Spleen (tissue), 11 donors: Measurements from ENCODE around the gene LEFTY2. TPM values are rescaled to one million over a fixed set of nuclear protein-coding genes. Genes with fewer than 3 reads are reported as not detected.

ENCODE experiments used
- DNase-seq: peaks from one replicate; pipeline ENCODE4 v3.0.0-alpha.2; 2020
- H3K27ac ChIP-seq, 8 donors: fragments of 200-600 bp; sonication (generic) in 7 of 8; 1 replicate in 4 of 8; 2 replicates in 4 of 8; pipeline versions ENCODE4 v1.5.0 to v1.8.0; 2016 to 2021; ENCODE audit warnings: inconsistent platforms in 4 of 8, mild to moderate bottlenecking in 4 of 8, moderate library complexity in 1 of 8
- H3K27me3 ChIP-seq, 7 donors: fragments of 200-600 bp; sonication (generic) in 6 of 7; replicated peaks in 1 of 7; 1 replicate in 4 of 7; 2 replicates in 3 of 7; pipeline versions ENCODE4 v1.5.0 to v1.8.0; 2016 to 2021; ENCODE audit warnings: inconsistent platforms in 3 of 7, mild to moderate bottlenecking in 1 of 7
- H3K36me3 ChIP-seq, 6 donors: fragments of 200-600 bp; sonication (generic) in 5 of 6; 1 replicate in 4 of 6; 2 replicates in 2 of 6; pipeline versions ENCODE4 v1.5.0 to v1.8.0; 2016 to 2021; ENCODE audit warnings: inconsistent platforms in 2 of 6
- H3K4me1 ChIP-seq, 6 donors: fragments of 200-600 bp; sonication (generic) in 5 of 6; 1 replicate in 3 of 6; 2 replicates in 3 of 6; pipeline versions ENCODE4 v1.5.0 to v1.8.0; 2016 to 2021; ENCODE audit warnings: inconsistent platforms in 3 of 6
- H3K4me3 ChIP-seq, 8 donors: fragments of 200-600 bp; sonication (generic) in 7 of 8; 1 replicate in 4 of 8; 2 replicates in 4 of 8; pipeline versions ENCODE4 v1.5.0 to v1.8.0; 2016 to 2021; ENCODE audit warnings: inconsistent platforms in 4 of 8, mild to moderate bottlenecking in 4 of 8, moderate library complexity in 2 of 8
- H3K9me3 ChIP-seq, 8 donors: fragments of 200-600 bp; sonication (generic) in 7 of 8; 1 replicate in 4 of 8; 2 replicates in 4 of 8; pipeline versions ENCODE4 v1.5.0 to v1.8.0; 2016 to 2021; ENCODE audit warnings: inconsistent platforms in 4 of 8
- POLR2A ChIP-seq, 3 donors: fragments of 450-650 bp; IDR thresholded peaks; one replicate each; pipeline ENCODE4 v1.5.1; 2017; ENCODE audit warnings: antibody characterized with exemption in 3 of 3, mild to moderate bottlenecking in 1 of 3
- POLR2AphosphoS5 ChIP-seq, 3 donors: sonication (generic); formaldehyde crosslinking; IDR thresholded peaks; one replicate each; pipeline ENCODE4 v1.5.1; 2017; ENCODE audit warnings: antibody characterized with exemption in 3 of 3
- WGBS, 5 donors: extraction: QIAGEN DNeasy Blood & Tissue Kit in 3 of 5; methylation state at CpG; one replicate each; pipeline versions ENCODE4 v1.1.5 to v1.1.7; 2013 to 2018; 5-methylcytosine and 5-hydroxymethylcytosine counted together
- intact Hi-C: fragments of 100-400 bp; cut with DNase I; formaldehyde crosslinking; loops from one replicate; pipeline ENCODE4 v1.15.0; 2023; ENCODE audit warnings: low total_unique reads
- polyA plus RNA-seq, 3 donors: library from polyadenylated mRNA; stranded (reverse); fragments of 200-250 nt; gene quantifications; one replicate each; pipeline ENCODE4 v1.2.1, GENCODE V29; 2013
- total RNA-seq, 7 donors: library from RNA; depleted of rRNA in 3 of 7; stranded (reverse); fragments of >200 nt in 3 of 7; fragmentation: NEBNext Ultra II Directional in 4 of 7; extraction: Animal tissue kit (Norgen Biotek cat#: 25700) in 4 of 7; gene quantifications; one replicate each; pipeline versions ENCODE4 v1.1.0 to v1.2.1, GENCODE V29; 2016 to 2021
- TF ChIP-seq, protein P1 (sequence below), 11 experiments: fragments of 200-600 bp in 7 of 11; fragments of 450-650 bp in 4 of 11; sonication (generic) in 4 of 11; IDR thresholded peaks in 8 of 11; conservative IDR thresholded peaks in 3 of 11; 1 replicate in 7 of 11; 2 replicates in 4 of 11; pipeline versions ENCODE4 v1.4.0 to v1.8.0; 2016 to 2021; ENCODE audit warnings: antibody characterized with exemption in 11 of 11, inconsistent platforms in 4 of 11, mild to moderate bottlenecking in 1 of 11
- donor health status: healthy with polysubstance abuse.
- donor health status: DM: no; HTN: no; CAD: no; lungs with moderate emphysema.
- donor health status: DM: no; HTN: no; CAD: no.
- donor health status: Bipolar disorder and iron deficiency.
- donor health status: healthy.
- donor health status: DM: no; HTN: no; CAD: no.
- donor health status: DM: yes; HTN: yes; CAD: no.

Gene LEFTY2
- total and polyA plus RNA-seq, 10 donors, result 0.06 to 0.65 (median 0.36) TPM; not detected in 4

DNA sequence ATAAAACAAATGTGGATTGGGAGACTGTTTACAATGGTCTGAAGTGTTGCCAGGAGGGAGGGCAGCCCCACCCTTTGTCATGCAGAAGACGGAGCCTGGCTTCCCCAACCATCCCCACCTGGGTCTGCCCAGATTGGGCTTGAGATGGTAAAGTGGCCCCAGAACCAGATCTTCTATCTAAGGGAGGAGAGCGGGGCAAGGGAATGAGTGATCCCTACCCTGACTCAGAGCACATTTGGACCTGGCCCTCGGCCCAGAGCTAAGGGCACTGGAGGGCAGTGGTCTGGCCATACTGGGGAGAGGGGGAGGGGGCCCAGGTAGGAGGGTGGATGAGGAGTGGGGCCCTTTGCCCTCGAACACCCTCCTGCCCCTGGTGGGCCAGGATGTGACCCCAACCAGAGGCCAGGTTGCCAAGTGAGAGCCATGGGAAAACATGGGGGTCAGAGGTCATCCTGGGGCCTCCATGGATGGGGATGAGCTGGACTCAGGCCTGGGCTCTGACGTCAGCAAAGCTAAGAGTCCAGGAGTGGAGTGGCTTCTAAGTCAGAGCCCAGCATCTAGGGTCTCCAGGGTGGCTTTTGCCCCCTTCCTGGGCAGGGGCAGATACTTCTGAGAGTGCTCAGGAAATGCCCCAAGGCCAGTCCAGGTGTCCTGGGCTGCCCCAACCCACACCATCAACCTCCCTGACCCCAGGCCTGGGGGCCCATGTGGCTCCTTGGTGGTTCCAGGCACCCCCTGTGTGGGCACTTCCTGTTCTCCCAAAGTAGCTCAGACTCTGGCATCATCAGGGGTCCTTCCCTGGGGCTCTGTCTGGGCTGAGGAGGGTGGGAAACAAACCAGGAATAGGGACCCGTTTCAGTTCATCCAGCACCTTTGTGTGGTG, 50.4 kb downstream of the LEFTY2 start:
- TF ChIP-seq POLR2A (IDR thresholded peaks at IDR 0.05), result no peak
- TF ChIP-seq, protein P1, sequence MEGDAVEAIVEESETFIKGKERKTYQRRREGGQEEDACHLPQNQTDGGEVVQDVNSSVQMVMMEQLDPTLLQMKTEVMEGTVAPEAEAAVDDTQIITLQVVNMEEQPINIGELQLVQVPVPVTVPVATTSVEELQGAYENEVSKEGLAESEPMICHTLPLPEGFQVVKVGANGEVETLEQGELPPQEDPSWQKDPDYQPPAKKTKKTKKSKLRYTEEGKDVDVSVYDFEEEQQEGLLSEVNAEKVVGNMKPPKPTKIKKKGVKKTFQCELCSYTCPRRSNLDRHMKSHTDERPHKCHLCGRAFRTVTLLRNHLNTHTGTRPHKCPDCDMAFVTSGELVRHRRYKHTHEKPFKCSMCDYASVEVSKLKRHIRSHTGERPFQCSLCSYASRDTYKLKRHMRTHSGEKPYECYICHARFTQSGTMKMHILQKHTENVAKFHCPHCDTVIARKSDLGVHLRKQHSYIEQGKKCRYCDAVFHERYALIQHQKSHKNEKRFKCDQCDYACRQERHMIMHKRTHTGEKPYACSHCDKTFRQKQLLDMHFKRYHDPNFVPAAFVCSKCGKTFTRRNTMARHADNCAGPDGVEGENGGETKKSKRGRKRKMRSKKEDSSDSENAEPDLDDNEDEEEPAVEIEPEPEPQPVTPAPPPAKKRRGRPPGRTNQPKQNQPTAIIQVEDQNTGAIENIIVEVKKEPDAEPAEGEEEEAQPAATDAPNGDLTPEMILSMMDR (IDR thresholded peaks at IDR 0.05 in 8 of 11, conservative IDR thresholded peaks at IDR 0.05 in 3 of 11), result no peak
- no peak for TF ChIP-seq POLR2AphosphoS5 (IDR thresholded peaks at IDR 0.05)
- DNase-seq, result no peak
- 79 to 86% (median 82%) methylated on average over 6 of the region's 6 CpGs for WGBS, 5 donors
- H3K36me3 ChIP-seq, result no peaks in the 10 kb centered on the region
- peaks cover 0 to 5% (median 0%) of the 10 kb centered on the region in 6 donors for H3K4me1 ChIP-seq
- H3K27ac ChIP-seq, result no peak overlapping the region
- intact Hi-C loops, result no loop called here
- no peak overlapping the region for H3K4me3 ChIP-seq
- peaks cover 0 to 6% (median 0%) of the 10 kb centered on the region in 7 donors for H3K27me3 ChIP-seq
- H3K9me3 ChIP-seq, result no peaks in the 10 kb centered on the region

DNA sequence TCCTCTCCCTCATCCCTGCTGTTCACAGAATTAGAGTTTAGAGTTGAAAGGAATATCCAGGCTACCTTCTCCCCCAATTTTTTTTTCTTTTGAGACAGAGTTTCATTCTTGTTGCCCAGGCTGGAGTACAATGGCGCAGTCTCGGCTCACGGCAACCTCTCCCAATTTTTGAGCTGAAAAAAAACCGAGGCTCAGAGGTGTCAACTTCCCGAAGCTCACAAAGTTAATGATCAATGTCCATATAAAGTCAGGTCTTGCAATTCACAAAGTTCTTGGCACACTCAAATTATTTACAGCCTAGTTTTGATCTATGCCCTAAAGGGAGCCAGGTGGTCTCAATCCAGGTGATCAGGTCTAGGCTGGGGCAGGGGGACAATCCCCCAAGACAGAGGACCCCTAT, 51.3 kb downstream of the LEFTY2 start:
- no peaks in the 10 kb centered on the region for H3K36me3 ChIP-seq
- intact Hi-C loops, result no loop called here
- no peak for DNase-seq
- no peak overlapping the region for H3K27ac ChIP-seq
- no peak overlapping the region for H3K4me3 ChIP-seq
- WGBS, 5 donors, result 93 to 96% (median 95%) methylated on average over 5 of the region's 5 CpGs
- peaks cover 0 to 6% (median 0%) of the 10 kb centered on the region in 7 donors for H3K27me3 ChIP-seq
- TF ChIP-seq, protein P1 (IDR thresholded peaks at IDR 0.05 in 8 of 11, conservative IDR thresholded peaks at IDR 0.05 in 3 of 11), result no peak
- no peak for TF ChIP-seq POLR2AphosphoS5 (IDR thresholded peaks at IDR 0.05)
- no peak for TF ChIP-seq POLR2A (IDR thresholded peaks at IDR 0.05)
- no peaks in the 10 kb centered on the region for H3K9me3 ChIP-seq
- H3K4me1 ChIP-seq, result peaks cover 0 to 14% (median 0%) of the 10 kb centered on the region in 6 donors

DNA sequence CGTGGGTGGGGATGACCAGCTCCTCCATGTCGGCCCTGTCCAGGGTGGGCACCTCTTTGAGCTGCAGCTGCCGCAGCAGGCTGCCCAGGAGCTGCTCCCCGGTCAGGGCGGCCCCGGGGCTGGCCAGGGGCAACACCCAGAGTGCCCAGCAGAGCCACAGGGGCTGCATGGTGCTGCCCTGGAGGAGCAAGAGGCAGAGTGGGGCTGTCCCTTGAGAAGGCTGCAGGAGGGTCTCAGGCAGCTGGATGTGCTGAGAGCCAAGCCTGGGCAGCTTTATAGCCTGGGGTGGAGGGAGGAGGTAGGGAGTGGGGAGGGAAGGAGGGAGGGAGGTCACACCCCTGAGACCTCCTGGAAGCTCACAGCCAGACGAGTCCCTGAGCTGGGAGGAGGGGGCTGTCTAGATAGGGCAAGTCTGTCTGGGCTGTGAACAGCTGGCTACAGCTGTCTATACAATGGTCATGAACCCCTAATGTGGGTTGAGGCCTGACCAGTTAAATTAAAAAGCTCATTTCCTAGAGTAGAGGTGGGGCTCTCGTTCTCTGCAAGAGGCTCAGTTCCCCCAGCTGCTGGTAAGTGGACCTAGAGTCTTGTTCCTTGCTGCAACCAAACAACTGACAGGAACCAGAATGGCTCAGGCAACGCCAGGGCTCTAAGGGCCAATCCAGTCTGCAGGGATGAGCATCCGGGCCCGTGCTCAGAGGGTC, 52.0 kb downstream of the LEFTY2 start, which contains the start of gene LEFTY1:
Gene LEFTY1 (minus strand): TSS at position 249 of the 704 bp plus-strand sequence. CDS start 80 bp downstream, at position 169.
- peaks cover 0 to 6% (median 0%) of the 10 kb centered on the region in 7 donors for H3K27me3 ChIP-seq
- intact Hi-C loops, result no loop called here
- H3K4me3 ChIP-seq, result no peak within 1 kb of the TSS
- WGBS, 5 donors, result 71 to 85% (median 74%) methylated on average over 1 to 11 of the region's 11 CpGs
- H3K36me3 ChIP-seq, result no peaks in the 10 kb centered on the region
- H3K9me3 ChIP-seq, result no peaks in the 10 kb centered on the region
- no peak within 1 kb of the TSS for H3K27ac ChIP-seq
- H3K4me1 ChIP-seq, result peaks cover 0 to 21% (median 0%) of the 10 kb centered on the region in 6 donors
- TF ChIP-seq POLR2A (IDR thresholded peaks at IDR 0.05), result no peak
- TF ChIP-seq, protein P1 (IDR thresholded peaks at IDR 0.05 in 8 of 11, conservative IDR thresholded peaks at IDR 0.05 in 3 of 11), result no peak
- TF ChIP-seq POLR2AphosphoS5 (IDR thresholded peaks at IDR 0.05), result no peak
- DNase-seq, result no peak
